ENCODE measurements around the gene PLK4. TPM values are rescaled to one million over a fixed set of nuclear protein-coding genes. Genes with fewer than 3 reads are reported as not detected.
"Not testable (repeated sequence)": the region's sequence is repeated elsewhere in the genome, so short reads cannot be mapped to it uniquely, and the experiment has no call there.

Gene PLK4
- total and polyA plus RNA-seq, 8 donors: 1.2 to 13.8 (median 2.6) TPM

- Histone ChIP-seq H3K27ac (no peak overlapping the region), H3K4me1 (no peaks in the 10 kb centered on the region), H3K36me3 (peaks cover 8 to 71% (median 55%) of the 10 kb centered on the region in 4 donors), H3K4me3 (no peak overlapping the region), H3K9me3 (peaks cover 0 to 3% (median 0%) of the 10 kb centered on the region in 4 donors), H3K27me3 (no peaks in the 10 kb centered on the region)
- no peak for DNase-seq
- WGBS, 5 donors: 84 to 100% (median 100%) methylated on average over 1 of the region's 1 CpG
- TF ChIP-seq POLR2AphosphoS5 (IDR thresholded peaks at IDR 0.05) (no peak), EP300 (IDR thresholded peaks at IDR 0.05) (no peak), CTCF (IDR thresholded peaks at IDR 0.05) (no peak), POLR2A (IDR thresholded peaks at IDR 0.05) (no peak)
- intact Hi-C loops (cut with DNase I; ENCODE audit: low total_unique reads): no loop called here
Measured at GRCh38 chr4:127930175-127930574, 49.5 kb downstream of the PLK4 start.

GRCh38 chr4:127931836-127932235 lies 51.1 kb downstream of the PLK4 start:
- peaks cover 4 to 59% (median 49%) of the 10 kb centered on the region in 4 donors for H3K36me3 ChIP-seq
- intact Hi-C loops (cut with DNase I; ENCODE audit: low total_unique reads); DNase-seq; H3K9me3 ChIP-seq; H3K27ac ChIP-seq; H3K4me1 ChIP-seq; H3K27me3 ChIP-seq; H3K4me3 ChIP-seq: not testable (repeated sequence)
- WGBS, 5 donors: 91 to 94% (median 92%) methylated on average over 6 of the region's 6 CpGs

- 96 to 100% (median 97%) methylated on average over 1 of the region's 1 CpG for WGBS, 5 donors
- intact Hi-C loops (cut with DNase I; ENCODE audit: low total_unique reads): no loop called here
- no peaks in the 10 kb centered on the region for H3K9me3 ChIP-seq
- no peaks in the 10 kb centered on the region for H3K4me1 ChIP-seq
- H3K27me3 ChIP-seq: no peaks in the 10 kb centered on the region
- DNase-seq: no peak
- TF ChIP-seq EP300 (IDR thresholded peaks at IDR 0.05): no peak
- TF ChIP-seq POLR2AphosphoS5 (IDR thresholded peaks at IDR 0.05): no peak
- no peak for TF ChIP-seq POLR2A (IDR thresholded peaks at IDR 0.05)
- TF ChIP-seq CTCF (IDR thresholded peaks at IDR 0.05): no peak
- peaks cover 0 to 33% (median 25%) of the 10 kb centered on the region in 4 donors for H3K36me3 ChIP-seq
- H3K4me3 ChIP-seq: no peak overlapping the region
- no peak overlapping the region for H3K27ac ChIP-seq
Measured at GRCh38 chr4:127936974-127937373, 56.3 kb downstream of the PLK4 start.

Small RNA genes lying within 50 kb of the gene (small RNA-seq; reads per million reads assigned to genes)
- gene RNU6-583P: 0 reads per million in 4 donors

Other genes with a start within 250 kb of the PLK4 start
- 10 to 100 TPM in 2 of 5 donors, 1 to 10 TPM in 3; 2.0 to 42.9 (median 9.1) TPM for gene INTU, start 247.9 kb upstream of the PLK4 start, total RNA-seq
- gene INTU, start 247.9 kb upstream of the PLK4 start, polyA plus RNA-seq: 1 to 10 TPM in 1 of 3 donors, under 1 TPM in 2; 0.62 to 8.9 (median 0.92) TPM
- gene SLC25A31, start 150.5 kb upstream of the PLK4 start, total RNA-seq: not detected
- not detected for gene SLC25A31, start 150.5 kb upstream of the PLK4 start, polyA plus RNA-seq
- gene HSPA4L, start 98.6 kb upstream of the PLK4 start, total RNA-seq: 10 to 100 TPM in 1 of 5 donors, 1 to 10 TPM in 3, under 1 TPM in 1; 0.87 to 17.0 (median 3.7) TPM
- gene HSPA4L, start 98.6 kb upstream of the PLK4 start, polyA plus RNA-seq: 1 to 10 TPM in 2 of 3 donors, under 1 TPM in 1; 0.56 to 2.8 (median 1.2) TPM
- 10 to 100 TPM in 3 of 5 donors, 1 to 10 TPM in 2; 1.8 to 65.9 (median 21.0) TPM for gene MFSD8, start 84.3 kb downstream of the PLK4 start, total RNA-seq
- gene MFSD8, start 84.3 kb downstream of the PLK4 start, polyA plus RNA-seq: 10 to 100 TPM in 1 of 3 donors, 1 to 10 TPM in 2; 4.0 to 15.8 (median 4.0) TPM
- 10 to 100 TPM in 4 of 5 donors, 1 to 10 TPM in 1; 9.6 to 27.2 (median 13.4) TPM for gene ABHD18, start 84.5 kb downstream of the PLK4 start, total RNA-seq
- 1 to 10 TPM; 3.1 to 5.7 (median 3.4) TPM for gene ABHD18, start 84.5 kb downstream of the PLK4 start, polyA plus RNA-seq
- 100 to 1,000 TPM in 1 of 5 donors, 10 to 100 TPM in 3, 1 to 10 TPM in 1; 2.3 to 113 (median 40.7) TPM for gene LARP1B, start 180.4 kb downstream of the PLK4 start, total RNA-seq
- 10 to 100 TPM; 10.7 to 17.4 (median 13.4) TPM for gene LARP1B, start 180.4 kb downstream of the PLK4 start, polyA plus RNA-seq

Data from stomach (tissue), 9 donors.